GM12878 (cell line): ENCODE data around the gene PDZD8. TPM values are rescaled to one million over a fixed set of nuclear protein-coding genes. Genes with fewer than 3 reads are reported as not detected.
A peak's percentile ranks its signal among the peaks of the same experiment; 100 is the strongest.

Experiments used
- CHD1 ChIP-seq: IDR thresholded peaks from 2 replicates; pipeline ENCODE4 v1.6.1; 2012; ENCODE audit warnings: low read depth, low read length, improper control_type of control experiment
- ESRRA ChIP-seq: IDR thresholded peaks from 2 replicates; pipeline ENCODE4 v1.6.1; 2012; ENCODE audit warnings: mild to moderate bottlenecking, low read length, improper control_type of control experiment
- EZH2 ChIP-seq: IDR thresholded peaks from 2 replicates; pipeline ENCODE4 v1.6.1; 2012; ENCODE audit warnings: low read depth, mild to moderate bottlenecking, control low read depth, inconsistent platforms, low read length, borderline replicate concordance; ENCODE audit not compliant: control insufficient read depth
- HDAC6 ChIP-seq: fragments of 200-600 bp; sonication (generic); IDR thresholded peaks from one replicate; pipeline ENCODE4 v1.8.0; 2017; ENCODE audit warnings: antibody characterized with exemption; ENCODE audit not compliant: unreplicated experiment
- MXI1 ChIP-seq: fragments of 150-350 bp; IDR thresholded peaks from 2 replicates; pipeline ENCODE4 v1.6.1; 2011; ENCODE audit warnings: low read depth, mild to moderate bottlenecking, inconsistent platforms, low read length, improper control_type of control experiment
- NFYA ChIP-seq: IDR thresholded peaks from 2 replicates; pipeline ENCODE4 v1.6.1; 2011; ENCODE audit warnings: low read depth, mild to moderate bottlenecking, low read length, improper control_type of control experiment, borderline replicate concordance
- SMAD1 ChIP-seq: fragments of 450-650 bp; IDR thresholded peaks from 2 replicates; pipeline ENCODE4 v1.6.1; 2018; ENCODE audit warnings: mild to moderate bottlenecking, low read depth; ENCODE audit not compliant: partially characterized antibody
- TCF7 ChIP-seq: IDR thresholded peaks from 2 replicates; pipeline ENCODE4 v1.6.1; 2014; ENCODE audit warnings: antibody characterized with exemption, borderline replicate concordance
- YY1 ChIP-seq: IDR thresholded peaks from 2 replicates; pipeline ENCODE4 v1.6.1; 2011; ENCODE audit warnings: low read depth, mild to moderate bottlenecking, low read length
- ZZZ3 ChIP-seq: IDR thresholded peaks from 2 replicates; pipeline ENCODE4 v1.6.1; 2011; ENCODE audit warnings: low read depth; ENCODE audit not compliant: control insufficient read depth, insufficient read length
- polyA plus RNA-seq, 11 experiments: library from polyadenylated mRNA; depleted of rRNA in 4 of 11; unstranded in 6 of 11; stranded (reverse) in 5 of 11; fragments of >200 nt; fragmentation: Nextera tagmentation in 4 of 11; fragmentation: Illumina TruSeq in 1 of 11; extraction: Ambion mirVana in 4 of 11; extraction: Trizol in 1 of 11; gene quantifications; 1 replicate in 1 of 11; 2 replicates in 10 of 11; pipeline versions ENCODE4 v1.2.1 to v1.2.3, GENCODE V29; 2011 to 2016; ENCODE audit warnings: inconsistent platforms in 2 of 11, missing spikeins in 2 of 11, low read depth in 1 of 11
- total RNA-seq, 4 experiments: library from RNA; depleted of rRNA in 3 of 4; stranded (reverse); fragments of >200 nt in 3 of 4; fragmentation: Illumina TruSeq in 1 of 4; extraction: Trizol in 1 of 4; gene quantifications; 2 replicates each; pipeline versions ENCODE4 v1.2.1 to v1.2.3, GENCODE V29; 2013 to 2021
- TF ChIP-seq, protein P1 (sequence below): fragments of 450-650 bp; formaldehyde crosslinking; IDR thresholded peaks from 2 replicates; pipeline ENCODE4 v1.4.0; 2022; ENCODE audit warnings: mild to moderate bottlenecking, moderate library complexity
- TF ChIP-seq, protein P2 (sequence below): fragments of 150-350 bp; IDR thresholded peaks from 2 replicates; pipeline ENCODE4 v1.6.1; 2016; ENCODE audit warnings: low read depth, low read length

The PDZD8 gene
- total and polyA plus RNA-seq, 10 of the 15 experiments (the other 5 are each of a cell fraction or from before 2014, with no cell fraction given) = 2.0 to 21.2 (median 6.7) TPM

DNA sequence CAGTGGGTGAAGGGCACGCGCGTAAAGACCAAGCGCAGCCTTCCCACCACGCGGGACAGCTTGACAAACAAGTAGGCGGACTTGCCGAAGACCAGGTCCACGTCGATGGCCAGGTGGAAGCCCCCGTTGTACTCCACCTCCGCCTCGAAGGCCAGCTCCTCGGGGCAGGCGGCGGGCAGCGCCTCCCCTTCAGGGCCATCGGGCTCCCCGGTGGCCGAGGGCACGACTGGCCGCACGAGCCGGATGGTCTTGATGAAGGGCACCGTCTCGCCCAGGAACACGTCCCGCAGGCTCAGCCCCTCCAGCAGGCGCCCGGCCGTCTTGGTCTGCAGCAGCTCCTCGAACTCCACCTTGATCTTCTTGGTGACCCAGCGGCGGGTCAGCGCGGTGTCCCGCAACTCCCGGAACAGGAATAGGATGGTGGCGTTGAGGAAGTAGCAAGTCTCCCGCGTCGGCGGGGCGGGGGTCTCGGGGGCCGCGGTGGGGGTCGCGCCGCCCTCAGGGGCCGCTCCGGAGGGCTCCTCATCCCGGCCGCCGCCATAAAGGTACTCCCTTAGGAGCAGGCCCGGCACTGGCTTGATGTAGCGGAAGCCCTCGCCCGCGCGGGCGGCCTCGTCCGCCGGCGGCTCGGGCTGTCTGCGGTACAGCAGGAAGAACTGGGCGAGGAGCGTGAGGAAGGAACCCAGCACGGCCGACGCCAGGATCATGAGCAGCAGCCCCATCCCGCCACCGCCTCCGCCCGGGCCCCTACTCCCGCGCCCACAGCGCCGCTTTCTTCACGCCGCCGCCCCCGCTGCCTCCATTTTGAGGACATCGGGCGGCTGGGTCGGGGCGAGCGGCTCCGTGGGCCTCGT is 507 bp downstream of the PDZD8 start (continued):
- TF ChIP-seq, protein P1, sequence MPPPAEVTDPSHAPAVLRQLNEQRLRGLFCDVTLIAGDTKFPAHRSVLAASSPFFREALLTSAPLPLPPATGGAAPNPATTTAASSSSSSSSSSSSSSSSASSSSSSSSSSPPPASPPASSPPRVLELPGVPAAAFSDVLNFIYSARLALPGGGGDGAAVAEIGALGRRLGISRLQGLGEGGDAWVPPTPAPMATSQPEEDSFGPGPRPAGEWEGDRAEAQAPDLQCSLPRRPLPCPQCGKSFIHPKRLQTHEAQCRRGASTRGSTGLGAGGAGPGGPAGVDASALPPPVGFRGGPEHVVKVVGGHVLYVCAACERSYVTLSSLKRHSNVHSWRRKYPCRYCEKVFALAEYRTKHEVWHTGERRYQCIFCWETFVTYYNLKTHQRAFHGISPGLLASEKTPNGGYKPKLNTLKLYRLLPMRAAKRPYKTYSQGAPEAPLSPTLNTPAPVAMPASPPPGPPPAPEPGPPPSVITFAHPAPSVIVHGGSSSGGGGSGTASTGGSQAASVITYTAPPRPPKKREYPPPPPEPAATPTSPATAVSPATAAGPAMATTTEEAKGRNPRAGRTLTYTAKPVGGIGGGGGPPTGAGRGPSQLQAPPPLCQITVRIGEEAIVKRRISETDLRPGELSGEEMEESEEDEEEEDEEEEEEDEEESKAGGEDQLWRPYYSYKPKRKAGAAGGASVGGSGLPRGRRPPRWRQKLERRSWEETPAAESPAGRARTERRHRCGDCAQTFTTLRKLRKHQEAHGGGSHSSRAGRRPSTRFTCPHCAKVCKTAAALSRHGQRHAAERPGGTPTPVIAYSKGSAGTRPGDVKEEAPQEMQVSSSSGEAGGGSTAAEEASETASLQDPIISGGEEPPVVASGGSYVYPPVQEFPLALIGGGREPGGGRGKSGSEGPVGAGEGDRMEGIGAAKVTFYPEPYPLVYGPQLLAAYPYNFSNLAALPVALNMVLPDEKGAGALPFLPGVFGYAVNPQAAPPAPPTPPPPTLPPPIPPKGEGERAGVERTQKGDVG (CRISPR knock-in tag) = no peak
- TF ChIP-seq NFYA (no peak), CHD1 (no peak), MXI1 (no peak), YY1 (peak; percentile 79), TCF7 (no peak), ZZZ3 (no peak), EZH2 (no peak), HDAC6 (no peak), ESRRA (no peak), SMAD1 (no peak)
- TF ChIP-seq, protein P2, sequence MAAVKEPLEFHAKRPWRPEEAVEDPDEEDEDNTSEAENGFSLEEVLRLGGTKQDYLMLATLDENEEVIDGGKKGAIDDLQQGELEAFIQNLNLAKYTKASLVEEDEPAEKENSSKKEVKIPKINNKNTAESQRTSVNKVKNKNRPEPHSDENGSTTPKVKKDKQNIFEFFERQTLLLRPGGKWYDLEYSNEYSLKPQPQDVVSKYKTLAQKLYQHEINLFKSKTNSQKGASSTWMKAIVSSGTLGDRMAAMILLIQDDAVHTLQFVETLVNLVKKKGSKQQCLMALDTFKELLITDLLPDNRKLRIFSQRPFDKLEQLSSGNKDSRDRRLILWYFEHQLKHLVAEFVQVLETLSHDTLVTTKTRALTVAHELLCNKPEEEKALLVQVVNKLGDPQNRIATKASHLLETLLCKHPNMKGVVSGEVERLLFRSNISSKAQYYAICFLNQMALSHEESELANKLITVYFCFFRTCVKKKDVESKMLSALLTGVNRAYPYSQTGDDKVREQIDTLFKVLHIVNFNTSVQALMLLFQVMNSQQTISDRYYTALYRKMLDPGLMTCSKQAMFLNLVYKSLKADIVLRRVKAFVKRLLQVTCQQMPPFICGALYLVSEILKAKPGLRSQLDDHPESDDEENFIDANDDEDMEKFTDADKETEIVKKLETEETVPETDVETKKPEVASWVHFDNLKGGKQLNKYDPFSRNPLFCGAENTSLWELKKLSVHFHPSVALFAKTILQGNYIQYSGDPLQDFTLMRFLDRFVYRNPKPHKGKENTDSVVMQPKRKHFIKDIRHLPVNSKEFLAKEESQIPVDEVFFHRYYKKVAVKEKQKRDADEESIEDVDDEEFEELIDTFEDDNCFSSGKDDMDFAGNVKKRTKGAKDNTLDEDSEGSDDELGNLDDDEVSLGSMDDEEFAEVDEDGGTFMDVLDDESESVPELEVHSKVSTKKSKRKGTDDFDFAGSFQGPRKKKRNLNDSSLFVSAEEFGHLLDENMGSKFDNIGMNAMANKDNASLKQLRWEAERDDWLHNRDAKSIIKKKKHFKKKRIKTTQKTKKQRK = no peak
- TF ChIP-seq, all 136 proteins: peak for 7
